ENCODE measurements around the gene LRG1.

Gene LRG1

DNA sequence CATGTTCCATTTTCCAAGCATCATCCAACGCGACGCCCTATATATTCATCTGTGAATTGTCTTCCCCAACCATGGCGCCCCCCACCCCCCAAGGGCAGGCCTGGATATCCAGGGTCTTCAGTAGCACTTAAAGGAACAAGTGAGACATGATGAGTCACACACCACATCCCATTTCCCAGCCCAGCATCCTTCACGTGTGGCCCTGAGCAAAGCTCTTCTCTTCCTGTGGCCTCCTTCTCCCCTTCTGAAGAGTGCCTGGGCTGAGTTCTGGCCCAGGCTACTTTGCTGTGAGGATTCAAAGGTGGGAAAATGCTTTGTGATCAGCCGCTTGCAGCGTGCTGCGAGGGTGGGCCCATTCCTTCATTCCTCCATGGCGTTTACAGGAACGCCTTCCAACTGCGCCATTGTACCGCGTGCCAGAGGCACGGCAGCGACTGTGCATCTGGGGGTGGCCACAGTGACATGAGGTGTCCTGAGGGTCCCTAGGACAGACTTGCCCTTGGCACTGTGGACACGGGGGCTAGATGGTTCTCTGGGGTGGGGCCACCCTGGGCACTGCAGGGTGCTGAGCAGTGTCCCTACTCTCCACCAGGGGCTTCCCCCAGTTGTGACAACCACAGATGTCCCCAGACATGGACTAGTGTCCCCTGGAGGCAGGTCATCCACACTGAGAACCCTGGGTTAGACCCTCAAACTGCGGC is 33.2 kb downstream of the LRG1 start:
- no peak for DNase-seq

DNA sequence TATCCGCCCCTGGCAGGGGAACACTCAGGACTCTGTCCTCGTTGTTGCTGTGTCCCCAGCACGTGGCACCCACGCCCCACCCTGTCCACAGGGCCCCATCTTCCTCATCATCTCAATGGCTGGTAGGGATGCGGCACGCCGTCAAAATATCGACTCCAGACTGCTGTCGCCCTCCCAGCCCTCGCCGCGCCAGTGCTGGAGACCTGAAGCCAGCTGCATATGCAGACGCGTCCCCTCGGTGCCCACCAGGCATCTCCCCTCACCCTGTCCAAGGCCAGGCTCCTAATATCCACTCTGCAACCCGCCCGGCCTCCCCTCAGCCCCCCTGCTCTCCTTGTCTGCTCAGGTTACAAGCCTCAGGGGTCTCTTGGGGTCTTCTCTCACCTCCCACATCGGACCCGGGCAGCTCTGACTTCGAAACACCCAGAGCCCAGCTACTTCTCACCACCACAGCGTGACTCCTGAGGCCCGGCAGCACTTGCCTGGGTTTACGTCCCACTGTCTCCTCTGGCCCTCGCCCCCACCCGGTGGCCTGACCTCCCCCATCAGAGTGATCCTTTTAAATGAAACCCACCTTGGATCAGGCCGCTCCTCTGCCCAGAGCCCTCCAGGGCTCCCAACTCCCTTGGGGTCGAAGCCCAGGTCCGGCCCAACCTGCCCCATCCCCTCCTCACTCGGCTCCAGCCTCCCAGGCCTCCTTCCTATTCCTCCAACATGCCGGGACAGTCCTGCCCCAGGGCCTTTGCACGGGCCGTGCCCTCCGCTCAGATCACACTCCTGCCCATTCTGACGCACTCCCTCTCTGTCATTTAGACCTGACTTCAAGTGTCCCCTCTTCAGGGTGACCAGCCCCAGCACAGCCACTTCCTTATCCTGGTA is 34.0 kb downstream of the LRG1 start:
- no peak for DNase-seq

GRCh38 chr19:4504891-4505569 is 34.8 kb downstream of the LRG1 start:
- DNase-seq, result no peak

GRCh38 chr19:4504297-4504701 is 35.5 kb downstream of the LRG1 start:
- no peak for DNase-seq

DNA sequence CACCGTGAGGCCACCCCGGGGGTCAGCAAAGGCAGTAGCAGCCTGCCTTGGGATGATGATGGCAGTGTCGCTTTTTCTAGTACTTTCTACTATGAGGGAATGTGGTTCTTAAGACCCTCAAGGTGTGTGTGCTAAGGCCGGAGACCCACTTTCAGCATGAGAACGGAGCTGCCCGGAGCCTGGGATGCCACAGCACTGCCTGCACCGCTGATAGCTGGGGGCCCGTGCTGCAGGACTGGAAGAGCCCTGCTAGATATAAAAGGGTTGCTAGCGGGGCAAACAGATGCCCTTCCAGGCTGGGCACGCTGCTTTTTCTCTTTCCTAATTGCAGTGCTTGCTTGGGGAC is 36.0 kb downstream of the LRG1 start:
- DNase-seq, result no peak

DNA sequence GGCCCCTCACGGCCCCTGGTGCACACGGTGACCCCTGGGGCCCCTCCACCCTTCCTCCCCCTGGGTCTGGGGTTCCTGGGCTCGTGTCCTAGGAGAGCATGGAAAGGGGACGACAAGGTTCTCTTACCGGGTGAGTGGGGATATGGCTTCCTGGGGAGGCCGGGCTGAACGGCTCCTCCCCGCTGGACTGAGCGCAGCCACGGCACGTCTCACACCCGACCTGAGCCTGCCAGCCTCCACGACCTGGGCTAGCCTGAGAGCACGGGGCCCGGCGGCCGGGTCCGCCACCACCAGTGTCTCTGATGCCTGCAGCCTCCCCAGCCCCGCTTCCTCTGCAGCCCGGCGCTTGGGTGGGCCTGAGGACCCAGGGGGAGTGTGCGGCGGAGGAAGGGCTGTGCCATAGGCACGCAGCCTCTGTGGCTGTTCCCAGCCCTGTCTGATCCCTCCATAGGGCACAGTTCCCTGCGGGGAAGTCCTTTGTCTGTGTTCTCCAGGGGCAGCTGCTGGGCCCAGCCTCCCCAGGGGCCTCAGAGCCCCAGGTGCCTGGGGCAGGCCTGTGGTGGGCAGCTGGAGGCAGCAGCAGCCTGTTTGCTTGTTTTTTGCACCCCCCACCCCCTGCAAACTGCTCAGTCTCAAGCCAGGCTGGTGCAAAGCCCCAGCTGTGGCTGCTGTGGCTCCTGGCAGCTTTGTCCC is 36.6 kb downstream of the LRG1 start:
- DNase-seq, result no peak

- no peak for DNase-seq
Measured at GRCh38 chr19:4502282-4503131, 37.3 kb downstream of the LRG1 start.

- DNase-seq, result no peak
Measured at GRCh38 chr19:4501691-4502090, 38.1 kb downstream of the LRG1 start.

DNA sequence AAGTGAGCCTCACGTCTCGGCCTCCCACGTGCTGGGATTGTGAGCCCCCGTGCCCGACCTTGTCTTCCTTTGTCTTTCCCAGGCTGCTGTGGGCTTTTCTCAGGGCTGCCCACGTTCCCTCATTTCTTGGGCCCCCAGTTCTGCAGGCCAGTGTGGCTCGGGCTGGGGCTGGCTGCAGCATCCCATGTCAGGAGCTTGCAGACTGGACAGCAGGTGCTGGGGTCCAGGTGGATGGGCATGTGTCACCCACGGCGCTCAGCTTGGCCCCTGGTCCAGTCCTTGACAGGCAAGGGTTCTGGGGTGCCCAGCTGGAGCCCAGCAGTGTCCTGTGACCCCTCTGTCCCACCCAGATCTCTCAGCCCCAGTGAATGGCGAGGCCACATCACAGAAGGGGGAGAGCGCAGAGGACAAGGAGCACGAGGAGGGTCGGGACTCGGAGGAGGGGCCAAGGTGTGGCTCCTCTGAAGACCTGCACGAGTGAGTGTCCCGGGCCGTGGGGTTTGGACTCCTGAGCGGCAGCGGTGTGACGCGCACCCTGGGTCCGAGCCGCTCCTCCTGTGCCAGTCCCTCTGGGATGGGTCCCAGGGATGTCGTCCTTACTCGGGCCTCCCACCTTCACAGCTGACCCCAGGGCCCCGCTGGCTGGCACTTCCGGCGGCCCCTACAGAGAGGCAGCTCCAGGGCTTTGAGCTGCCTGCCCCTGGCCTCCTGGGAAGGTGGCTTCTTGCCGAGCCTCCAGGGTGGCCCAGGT is 38.8 kb downstream of the LRG1 start:
- DNase-seq, result no peak

- no peak for DNase-seq
Measured at GRCh38 chr19:4499855-4500254, 40.0 kb downstream of the LRG1 start.

DNA sequence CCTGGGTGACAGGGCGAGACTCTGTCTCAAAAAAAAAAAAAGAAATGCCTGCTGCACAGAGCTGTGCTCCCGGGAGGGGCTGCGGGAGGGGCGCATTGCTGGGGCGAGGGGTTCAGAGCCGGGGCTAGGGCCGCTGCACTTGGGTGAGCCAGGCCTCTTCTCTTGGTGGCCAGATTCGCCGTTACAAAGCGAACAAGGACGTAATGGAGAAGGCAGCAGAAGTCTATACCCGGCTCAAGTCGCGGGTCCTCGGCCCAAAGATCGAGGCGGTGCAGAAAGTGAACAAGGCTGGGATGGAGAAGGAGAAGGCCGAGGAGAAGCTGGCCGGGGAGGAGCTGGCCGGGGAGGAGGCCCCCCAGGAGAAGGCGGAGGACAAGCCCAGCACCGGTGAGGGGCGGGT is 40.5 kb downstream of the LRG1 start:
- no peak for DNase-seq

DNA sequence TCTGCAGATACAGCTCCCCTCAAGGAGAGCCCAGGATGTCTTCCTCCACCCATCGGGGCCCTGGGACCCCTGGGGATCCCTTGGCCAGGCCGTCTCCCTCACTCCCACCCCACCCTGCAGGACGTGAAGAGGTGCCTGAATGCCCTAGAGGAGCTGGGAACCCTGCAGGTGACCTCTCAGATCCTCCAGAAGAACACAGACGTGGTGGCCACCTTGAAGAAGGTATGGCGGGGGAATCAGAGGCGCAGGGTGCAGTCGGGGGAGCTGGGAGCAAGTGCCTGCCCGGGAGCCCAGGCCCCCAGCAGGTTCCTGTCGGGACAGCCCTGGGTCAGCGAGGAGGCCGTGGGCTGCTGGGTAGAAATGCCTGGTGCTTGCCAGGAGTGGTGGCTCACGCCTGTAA is 41.1 kb downstream of the LRG1 start:
- no peak for DNase-seq

- DNase-seq, result no peak
Measured at GRCh38 chr19:4497770-4498389, 42.0 kb downstream of the LRG1 start.

DNA sequence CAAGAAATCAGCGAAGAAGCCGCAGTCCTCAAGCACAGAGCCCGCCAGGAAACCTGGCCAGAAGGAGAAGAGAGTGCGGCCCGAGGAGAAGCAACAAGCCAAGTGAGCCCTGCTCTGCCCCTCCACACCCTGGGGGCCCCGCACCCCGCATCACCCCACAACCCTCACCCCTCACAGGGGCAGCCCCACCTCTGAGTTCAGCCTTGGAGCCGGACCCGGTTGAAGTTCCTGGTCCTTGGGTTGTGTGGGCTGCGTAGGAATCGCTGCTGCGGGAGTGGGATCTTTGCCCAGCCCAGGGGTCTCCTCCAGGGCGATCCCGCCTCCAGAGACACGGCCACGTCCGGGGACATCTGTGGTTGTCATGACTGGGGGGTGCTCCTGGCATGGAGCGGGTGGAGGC is 43.5 kb downstream of the LRG1 start:
- no peak for DNase-seq

GRCh38 chr19:4495471-4495870 is 44.4 kb downstream of the LRG1 start:
- DNase-seq, result no peak

- no peak for DNase-seq
Measured at GRCh38 chr19:4494691-4495064, 45.2 kb downstream of the LRG1 start.

DNA sequence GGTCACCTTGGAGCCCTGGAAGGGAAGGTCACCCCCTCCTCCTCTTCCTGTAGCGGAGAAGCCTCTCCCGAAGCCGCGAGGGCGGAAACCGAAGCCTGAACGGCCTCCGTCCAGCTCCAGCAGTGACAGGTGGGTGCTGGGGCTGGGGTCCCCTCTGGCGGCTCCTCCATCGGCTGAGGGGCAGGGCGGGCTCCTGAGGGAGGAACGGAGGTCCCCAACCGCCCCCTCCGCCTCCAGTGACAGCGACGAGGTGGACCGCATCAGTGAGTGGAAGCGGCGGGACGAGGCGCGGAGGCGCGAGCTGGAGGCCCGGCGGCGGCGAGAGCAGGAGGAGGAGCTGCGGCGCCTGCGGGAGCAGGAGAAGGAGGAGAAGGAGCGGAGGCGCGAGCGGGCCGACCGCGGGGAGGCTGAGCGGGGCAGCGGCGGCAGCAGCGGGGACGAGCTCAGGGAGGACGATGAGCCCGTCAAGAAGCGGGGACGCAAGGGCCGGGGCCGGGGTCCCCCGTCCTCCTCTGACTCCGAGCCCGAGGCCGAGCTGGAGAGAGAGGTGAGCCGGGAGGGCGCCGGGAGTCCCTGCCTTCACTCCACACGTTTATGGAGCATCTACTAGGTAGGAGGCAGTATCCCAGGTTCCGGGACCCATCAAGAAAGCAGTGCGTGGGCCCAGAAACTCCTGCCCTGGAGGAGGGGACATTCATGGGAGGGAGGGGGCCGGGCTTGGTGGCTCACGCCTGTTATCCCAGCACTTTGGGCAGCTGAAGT is 45.7 kb downstream of the LRG1 start:
- no peak for DNase-seq

- no peak for DNase-seq
Measured at GRCh38 chr19:4493104-4493928, 46.5 kb downstream of the LRG1 start.
